HG03025 (cell line): ENCODE data around the gene KRT4.

Experiments
- ATAC-seq: cut with Tn5 transposase; IDR thresholded peaks from one replicate; pipeline ENCODE4 v1.9.1; 2021; ENCODE audit warnings: mild to moderate bottlenecking, moderate library complexity; ENCODE audit not compliant: unreplicated experiment, low FRiP score

Gene KRT4

DNA sequence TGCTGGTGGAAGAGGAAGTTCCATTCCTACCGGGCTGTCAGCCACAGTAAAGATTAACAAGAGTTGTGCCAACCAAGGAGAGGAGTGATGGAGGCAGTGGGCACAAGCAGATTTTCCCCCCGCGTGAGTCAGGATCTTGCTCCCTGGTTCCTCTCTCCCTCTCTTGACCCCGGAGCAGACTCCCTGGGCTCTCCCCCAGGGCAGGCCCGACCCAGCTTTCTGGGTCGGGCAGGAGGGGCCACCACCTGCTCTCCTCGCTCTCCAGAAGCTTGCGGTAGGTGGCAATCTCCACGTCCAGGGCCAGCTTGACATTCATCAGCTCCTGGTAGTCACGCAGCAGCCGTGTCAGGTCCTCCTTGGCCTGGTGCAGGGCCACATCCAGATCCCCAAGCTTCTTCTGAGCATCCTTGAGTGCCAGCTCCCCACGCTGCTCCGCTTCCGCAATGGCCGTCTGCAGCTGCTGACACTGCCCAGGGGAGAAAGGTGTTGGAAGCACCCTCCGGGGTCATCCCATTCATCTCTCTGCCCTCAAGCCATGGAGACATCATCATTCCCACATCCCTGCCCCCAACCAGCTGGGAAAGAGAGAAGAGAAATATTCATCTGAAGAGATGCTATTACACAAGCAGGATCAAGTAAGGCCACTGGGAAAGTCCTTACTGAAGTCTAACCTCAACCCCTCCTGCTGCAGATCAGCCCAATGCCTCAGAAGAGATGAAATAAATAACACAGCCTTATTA lies 9.0 kb upstream of the KRT4 start:
- no peak for ATAC-seq

DNA sequence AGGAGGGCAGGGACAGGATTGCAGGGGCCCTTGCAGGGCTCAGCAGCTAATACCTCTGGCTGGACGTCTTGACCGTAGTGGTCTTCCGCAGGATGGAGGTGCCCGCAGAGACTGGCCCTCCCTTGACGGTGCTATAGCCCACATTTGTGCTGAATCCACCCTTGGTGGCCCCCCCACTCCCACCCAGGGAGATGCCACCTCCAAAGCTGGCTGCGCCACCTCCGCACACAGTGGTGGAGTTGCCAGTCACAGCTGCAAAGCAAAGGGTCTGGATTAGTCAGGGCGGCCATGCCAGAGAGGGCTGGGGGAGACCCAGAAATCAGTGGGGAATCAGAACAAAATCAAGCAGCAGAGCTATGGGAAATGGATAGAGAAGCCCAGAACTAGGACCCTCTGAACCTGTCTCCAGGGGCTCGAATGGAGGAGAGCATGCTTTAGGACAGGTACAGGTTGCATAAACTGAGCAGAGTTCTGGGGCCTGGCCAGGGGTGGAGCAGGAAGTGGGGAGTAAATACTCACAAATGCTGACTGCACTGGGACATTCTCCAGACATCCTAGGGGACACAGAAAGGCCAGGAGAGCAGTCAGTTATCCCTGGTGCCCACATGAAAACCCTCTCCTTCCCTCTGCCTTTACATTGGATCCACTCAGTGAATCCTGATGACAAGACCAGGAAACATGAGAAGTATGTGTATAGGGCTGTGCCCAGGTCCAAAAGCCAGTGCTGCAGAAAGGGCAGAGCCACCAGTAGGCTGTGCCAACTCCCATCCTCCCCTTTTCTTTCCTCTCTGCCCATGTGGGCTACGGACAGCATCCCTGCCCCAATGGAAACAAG lies 8.1 kb upstream of the KRT4 start:
- no peak for ATAC-seq

DNA sequence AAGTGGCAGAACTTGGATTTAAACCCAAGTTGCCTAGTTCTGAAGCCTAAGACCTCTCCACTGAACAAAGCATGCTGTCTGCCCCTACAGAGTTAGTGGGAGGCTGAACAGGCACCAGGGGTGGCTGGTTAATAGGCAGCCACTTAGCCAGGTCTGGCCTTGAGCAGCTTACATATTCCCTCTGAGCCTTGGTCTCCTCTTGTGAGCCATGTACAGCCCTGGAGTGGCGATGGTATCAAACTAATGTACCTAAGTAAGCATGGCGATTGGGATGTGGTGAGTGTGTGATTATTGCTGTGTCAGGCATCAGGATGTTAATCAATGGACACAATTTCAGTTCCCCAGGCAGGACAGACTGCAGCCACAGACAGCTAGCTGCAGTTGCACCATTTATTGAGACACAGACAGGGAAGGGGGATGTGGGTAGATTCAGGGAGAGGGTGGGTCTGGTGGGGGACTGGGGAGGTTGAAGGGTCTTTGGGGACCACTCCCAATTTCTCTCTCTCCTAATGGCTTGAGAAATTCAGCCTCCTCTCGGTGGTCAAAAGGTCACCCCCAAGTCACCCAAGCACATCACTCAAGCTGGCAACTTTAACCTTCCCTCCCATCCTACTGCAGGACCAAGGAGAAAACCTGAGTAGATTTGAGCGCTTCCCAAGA lies 7.3 kb upstream of the KRT4 start:
- ATAC-seq, result no peak

DNA sequence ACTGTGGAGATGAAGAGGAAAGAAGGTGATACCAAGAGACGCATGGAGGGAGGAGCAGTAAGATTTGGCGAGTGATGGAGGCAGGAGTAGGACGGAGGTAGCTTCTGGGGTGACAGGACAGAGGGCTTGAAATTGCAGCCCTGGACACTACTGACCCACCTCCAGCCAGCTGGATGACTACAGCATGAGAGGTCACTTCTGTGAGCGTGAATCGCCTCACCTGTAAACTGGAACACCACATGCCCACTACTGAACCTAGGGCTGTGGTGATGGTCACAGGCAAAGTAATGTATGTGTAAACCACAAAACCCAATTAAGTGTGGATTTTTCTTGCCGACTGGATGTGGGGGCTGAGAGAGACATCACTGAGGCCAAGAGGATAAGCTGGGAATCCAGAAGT lies 6.6 kb upstream of the KRT4 start:
- ATAC-seq, result no peak

DNA sequence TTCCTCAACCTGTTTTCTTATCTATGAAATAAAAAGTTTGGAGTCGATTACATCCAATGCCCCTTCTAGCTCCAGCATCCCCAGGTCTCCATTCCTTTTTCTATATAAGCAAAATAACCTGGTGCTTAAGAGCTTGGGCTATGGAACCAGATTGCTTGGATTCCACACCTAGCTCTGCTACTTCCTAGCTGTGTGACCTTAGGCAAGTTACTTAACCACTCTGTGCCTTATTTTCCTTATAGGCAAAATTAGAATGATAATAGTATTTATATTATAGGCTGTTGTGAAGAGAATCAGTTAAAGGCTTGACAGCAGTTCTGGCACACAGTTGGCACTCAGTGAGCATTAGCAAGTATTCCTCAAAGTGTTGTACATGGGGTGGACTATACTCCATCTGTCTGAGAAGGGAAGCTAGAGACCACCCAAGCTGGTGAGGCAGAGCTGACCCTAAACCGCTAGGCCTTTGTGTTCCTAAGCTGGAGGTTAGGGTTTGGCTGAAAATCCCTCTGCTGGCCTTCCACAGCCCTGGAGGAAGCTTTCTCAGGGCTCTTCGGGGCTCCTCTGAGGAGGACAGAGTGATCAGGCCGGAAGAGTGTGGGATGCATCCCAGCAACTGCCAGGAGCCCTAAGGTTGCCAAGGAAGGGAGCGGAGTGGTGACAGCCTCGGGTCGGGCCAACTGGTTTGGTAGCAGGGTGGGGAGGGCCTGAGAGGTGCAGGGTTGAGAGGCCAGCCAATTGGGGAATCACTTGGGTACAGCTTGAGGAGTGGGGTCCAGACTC lies 6.0 kb upstream of the KRT4 start:
- no peak for ATAC-seq

DNA sequence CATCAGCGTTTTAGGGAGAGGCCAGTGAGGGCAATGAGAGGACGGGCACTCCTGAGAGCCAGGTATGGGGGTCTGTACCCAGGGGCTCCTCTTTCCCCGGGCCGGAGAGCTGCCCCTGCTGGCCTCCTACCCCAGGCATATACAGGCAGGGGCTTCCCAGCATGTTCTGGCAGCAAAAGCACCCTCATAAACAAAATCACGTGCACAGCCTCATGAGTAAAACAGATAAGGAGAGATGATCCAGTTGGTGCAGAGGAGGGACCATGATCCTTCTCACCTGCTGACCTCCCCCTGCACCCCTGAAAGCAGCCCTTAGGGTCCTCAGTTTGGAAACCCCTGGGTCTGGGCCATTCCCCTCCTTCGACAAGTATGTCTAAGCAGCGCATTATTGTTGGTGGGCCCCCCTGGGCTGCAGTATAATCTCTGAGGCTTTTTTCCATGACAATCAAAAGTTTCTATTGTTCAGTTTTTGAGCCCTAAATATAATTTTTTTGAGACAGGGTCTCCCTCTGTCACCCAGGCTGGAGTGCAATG lies 5.0 kb upstream of the KRT4 start:
- no peak for ATAC-seq

DNA sequence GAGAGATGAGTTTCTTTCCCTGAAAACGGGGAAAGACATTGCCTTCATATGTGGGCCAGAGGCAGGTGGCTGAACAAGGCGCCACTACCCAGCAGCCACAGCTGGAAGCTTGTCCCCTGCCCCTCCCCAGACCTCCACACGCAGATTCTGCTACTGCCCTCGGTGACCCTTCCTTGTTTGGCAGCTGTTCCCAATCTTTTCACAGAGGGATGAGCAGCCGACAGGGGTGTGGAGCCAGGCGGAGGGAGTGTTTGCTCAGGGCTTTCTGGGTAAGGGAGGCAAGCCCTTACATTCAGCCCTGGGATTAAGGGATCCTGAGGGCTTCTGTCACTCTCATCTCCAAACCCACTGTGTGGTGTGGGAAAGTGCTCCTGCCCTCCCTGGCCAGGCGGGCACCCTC lies 4.5 kb upstream of the KRT4 start:
- ATAC-seq, result no peak

DNA sequence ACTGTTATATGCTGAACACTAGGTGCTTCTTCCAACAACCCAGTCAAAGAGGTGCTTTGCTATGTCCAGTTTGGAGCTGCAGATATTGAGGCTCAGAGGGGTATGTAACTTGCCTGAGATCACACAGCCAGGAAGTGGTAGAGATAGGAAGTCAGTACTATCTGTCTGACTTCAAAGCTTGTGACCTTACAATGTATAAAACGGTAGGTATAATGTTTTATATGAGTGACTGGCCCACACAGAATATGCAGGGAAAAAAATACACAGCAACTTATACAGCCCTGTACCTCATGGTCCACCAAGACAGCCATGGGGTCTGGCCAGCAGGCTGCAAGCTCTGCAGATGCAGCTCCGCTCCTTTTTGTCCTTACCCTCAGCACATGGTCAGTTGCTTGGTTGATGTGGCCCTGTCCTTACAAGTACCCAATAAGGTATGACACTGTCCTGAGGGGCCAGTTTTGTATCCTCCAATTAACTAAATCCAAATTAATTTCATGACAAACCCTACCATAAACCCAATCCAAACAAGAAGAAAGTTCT lies 3.9 kb upstream of the KRT4 start:
- ATAC-seq, result no peak

DNA sequence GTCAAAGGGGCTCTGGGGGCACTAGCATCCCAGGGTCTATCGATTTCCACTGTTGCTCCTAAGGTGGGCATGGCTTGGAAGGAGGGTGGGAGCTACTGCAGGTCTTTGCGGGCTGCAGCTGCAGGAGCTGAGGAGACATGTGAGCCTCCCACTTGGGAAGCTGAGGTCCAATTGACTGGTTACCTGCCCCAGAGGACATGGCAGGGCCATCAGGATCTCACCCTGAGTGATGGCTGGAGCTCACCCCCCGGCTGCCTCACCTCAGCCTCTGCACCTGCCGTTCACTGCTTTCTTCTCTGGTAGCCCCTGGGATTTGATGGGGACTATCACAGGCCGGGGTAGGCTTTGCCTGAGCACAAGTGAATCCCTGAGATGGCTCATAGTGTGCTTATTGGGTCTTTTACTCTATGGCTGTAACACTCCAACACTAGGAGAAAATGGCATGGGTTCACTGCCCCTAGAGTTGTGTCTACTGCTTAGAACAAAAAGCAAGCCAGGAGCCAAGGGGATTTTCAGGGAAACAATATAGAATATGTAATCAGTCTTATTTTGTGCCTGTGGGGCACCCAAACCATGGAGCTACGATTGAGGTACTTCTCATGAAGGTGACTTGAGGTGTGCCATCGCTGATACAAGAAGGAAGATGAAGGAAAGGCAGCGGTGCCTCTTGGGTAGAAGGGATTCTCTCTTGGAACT lies 3.2 kb upstream of the KRT4 start:
- ATAC-seq, result no peak

DNA sequence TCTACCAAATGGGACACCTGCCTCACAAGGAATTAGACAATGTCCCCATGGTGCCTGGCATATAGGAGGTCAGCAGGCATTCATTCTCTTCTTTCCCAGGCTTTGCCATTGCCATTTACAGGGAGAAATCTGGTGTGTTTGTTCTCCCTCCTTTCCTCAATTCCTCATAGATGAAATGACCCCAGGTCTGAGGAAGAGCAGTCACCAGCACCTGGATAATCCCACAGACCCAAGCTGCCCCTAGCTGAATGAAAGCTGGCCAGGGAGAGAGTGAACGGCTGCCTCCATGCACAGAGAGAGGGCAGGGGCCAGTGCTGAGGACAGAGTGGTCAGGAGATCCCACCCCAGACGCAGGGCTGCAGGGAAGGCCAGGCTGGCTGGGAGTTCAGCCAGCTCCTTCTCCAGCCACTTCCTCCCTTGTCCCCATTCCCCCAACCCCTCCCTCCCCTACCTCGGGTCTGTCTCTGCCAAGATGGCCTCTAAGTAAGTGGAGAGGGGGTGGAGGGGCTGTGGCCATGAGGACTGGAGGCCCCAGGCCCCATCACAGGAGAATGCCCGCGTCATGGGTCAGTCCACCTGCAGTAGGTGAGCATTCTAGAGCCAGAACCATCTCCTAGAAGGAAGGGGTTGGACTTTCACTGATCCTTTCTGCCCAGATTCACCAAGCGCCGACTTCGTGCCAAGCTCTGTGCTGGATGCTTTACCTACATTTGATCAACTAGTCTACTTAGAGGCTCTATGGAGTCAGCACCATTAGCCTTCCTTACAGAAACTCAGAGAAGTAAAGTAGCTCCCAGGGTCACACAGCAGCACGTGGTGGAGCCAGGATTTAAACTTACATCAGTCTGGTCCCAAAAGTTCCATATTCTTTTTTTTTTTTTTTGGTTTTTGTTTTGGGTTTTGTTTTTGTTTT lies 2.0 kb upstream of the KRT4 start:
- no peak for ATAC-seq

DNA sequence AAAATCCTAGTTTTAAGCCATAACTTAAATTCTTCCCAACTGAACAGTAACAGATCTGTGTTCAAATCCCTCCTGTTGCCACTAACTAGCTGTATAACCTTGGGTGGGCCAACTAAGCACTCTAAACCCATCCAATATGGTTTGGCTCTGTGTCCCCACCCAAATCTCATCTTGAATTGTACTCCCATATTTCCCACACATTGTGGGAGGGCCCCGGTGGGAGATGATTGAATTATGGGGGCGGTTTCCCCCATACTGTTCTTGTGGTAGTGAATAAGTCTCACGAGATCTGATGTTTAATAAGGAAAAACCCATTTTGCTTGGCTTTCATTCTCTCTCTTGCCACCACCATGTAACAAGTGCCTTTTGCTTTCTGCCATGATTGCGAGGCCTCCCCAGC lies 1.2 kb upstream of the KRT4 start:
- ATAC-seq, result no peak

DNA sequence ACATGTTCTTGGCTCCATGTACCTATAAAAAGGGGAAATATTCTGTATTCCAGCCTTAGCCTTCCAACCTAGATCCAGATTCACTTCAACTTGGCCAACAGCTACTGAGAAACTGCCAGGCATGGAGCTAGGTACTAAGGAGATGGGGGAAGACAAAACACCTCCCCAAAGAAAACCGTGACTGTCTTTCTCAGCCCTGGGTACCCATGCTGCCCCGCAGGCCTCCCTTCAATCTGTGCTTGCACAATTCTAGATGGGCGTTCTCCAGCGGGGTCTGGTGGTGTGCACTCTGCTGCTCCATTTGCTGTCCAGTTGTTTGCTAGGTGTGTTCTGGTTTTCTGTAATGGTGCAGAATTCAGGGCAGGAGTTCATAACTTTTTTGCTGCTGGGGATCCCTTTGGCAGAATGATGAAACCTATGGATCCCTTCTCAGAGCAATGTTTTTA lies 817 bp upstream of the KRT4 start:
- no peak for ATAC-seq

DNA sequence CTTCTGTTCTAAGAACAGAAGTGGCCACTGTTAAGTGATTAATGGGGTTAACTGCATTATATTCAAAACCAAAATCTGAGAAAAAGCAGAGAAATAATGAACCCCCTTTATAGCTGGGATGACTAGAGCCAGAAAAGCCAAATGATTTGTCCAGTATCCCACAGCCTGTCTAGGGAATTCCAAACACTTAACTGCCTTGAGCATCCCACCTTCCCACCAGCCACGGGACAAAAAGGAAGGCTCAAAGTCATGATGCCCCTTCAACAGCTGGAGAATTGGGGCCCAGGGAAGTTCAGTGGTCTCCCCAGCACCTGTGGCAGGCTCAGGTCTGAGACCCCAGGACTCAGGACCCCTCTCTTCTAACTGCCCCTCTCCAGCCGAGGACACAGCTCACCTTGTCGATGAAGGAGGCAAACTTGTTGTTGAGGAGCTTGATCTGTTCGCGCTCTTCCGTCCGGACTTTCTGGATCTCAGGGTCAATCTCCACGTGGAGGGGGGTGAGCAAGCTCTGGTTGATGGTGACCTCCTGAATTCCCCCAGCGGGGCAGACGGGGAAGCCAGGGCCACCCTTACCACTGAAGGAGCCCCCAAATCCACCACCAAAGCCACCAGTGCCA lies 605 bp downstream of the KRT4 start:
- no peak for ATAC-seq

DNA sequence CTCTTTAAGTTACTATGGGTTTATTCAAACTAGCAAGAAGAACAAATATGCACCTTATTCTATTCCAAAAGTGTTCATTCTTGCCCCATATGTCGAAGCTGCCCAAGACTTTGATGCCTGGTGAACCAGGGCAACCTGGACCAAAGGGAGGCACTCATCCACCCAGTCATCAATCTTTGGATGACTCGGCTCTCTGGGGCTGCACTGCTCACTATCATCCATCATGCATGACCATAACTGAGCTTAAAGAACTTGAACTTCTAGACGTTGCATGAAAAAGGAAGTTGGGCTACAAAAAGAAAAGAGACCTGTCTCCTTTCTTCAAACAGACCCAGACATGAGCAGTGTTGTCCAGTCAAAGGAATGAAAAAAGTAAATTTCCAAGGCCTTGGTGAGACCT lies 1.2 kb downstream of the KRT4 start:
- ATAC-seq, result no peak

DNA sequence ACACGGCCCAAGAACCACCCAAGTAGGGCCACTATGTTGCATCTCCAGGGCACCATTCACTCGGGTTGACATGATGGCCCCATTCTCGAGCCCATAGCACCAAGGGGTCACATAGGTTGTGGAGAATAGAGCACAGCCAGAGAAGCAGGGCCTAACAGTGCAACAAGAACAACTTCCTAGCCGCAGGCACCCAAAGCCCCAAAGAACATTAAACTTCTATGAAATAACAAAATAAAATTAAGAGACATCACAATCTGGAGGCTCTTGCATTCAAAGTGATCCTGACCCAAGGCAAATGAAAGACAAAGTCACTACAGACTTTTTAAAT lies 1.9 kb downstream of the KRT4 start:
- ATAC-seq, result no peak

DNA sequence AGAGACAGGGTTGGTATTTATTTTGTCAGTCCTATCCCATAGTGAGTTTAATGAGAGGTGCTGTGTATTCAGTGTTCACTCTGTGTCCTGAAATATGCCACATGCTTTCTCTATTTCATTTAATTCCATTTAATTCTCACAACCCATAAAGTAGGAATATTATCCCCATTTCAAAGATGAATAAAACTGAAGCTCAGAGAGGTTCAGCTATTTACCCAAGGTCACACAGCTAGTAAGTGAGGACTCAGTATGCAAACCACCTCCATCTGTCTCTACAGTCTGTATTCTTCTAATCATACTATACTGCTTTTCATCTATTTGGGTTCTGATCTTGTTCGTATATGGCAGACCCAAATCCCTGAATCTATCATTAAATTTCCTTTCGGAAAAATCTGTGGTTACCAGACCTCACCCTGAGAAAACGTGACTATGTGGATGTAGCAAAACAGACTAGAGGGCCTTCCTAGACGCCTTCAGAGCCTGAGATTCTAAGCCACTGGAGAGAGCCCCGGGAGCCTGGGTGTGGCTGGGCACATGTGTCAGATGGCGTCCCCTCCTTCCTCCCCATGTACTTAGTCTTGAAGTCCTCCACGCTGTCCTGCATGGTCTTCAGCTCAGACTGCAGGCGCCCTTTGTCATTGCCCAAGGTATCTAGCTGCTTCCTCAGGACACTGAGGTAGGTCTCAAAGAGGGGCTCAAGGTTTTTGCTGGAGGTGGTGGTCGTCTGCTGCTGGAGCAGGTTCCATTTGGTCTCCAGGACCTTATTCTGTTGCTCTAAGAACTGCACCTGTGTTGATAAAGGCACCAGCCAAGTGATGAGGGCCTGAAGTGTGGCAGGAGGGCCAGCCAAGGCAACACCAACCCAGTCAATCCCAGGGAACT lies 2.5 kb downstream of the KRT4 start:
- ATAC-seq, result no peak

DNA sequence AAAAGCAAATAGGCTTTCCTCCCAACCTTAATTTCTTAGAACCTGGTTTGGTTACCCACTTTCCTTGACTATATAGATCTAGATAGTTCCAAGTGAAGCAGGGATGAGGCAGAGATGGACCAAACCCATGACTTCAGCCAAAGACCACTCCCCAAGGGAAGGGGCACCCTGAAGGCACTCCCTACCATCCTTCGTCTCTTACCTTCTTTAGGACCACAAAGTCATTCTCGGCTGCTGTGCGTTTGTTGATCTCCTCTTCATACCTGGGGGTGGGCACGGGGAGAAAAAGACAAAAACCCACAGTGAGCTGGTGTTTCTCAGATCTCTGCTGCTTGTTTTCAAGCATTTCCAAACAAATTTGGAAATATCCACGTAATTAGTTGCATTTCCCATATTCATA lies 3.4 kb downstream of the KRT4 start:
- ATAC-seq, result no peak
